ENCODE data around the gene PHRF1.

PHRF1 gene

DNA sequence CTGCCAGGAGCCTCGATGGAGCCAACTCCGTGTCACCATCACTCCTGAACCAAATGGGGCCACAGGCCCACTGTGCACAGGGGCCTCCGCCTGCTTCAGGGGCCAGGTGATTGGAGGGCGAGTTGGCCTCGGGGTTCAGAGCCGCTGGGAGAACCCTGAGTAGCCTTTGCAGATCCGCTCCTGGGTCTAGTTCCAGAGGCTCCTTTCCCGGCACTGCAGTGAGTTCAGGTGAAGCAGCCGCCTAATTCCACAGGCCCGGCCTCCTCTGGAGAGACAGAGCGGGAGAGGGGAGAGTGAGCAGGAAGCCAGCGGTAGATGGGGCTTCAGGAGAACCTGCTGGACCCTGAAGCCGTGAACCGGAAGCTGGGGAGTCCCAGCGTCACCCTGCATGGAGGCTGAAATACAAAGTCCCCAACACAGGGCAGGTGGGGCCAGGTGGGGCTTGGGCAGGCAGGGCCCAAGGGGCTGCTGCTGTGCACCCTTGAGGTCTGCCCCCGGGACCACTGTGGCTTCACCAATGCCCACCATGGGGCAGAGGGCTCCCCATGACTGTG lies 83.3 kb downstream of the PHRF1 start:
- no peak for DNase-seq

GRCh38 chr11:660281-660680 lies 84.0 kb downstream of the PHRF1 start:
- no peak for DNase-seq

- DNase-seq: no peak
Observed at GRCh38 chr11:660681-661444, 84.6 kb downstream of the PHRF1 start.
